22Rv1 (cell line): ENCODE measurements around the gene VPS8.

Experiments used
- H3K27ac ChIP-seq: fragments of 450-650 bp; 2 replicates; pipeline ENCODE4 v1.5.1; 2017
- CTCF ChIP-seq: fragments of 450-650 bp; IDR thresholded peaks from 2 replicates; pipeline ENCODE4 v1.5.1; 2017; ENCODE audit warnings: mild to moderate bottlenecking
- ZFX ChIP-seq: fragments of 450-650 bp; IDR thresholded peaks from 2 replicates; pipeline ENCODE4 v1.6.1; 2017; ENCODE audit warnings: antibody characterized with exemption, borderline replicate concordance

Gene VPS8

GRCh38 chr3:185089343-185089742 is 277.4 kb downstream of the VPS8 start:
- no peak overlapping the region for H3K27ac ChIP-seq
- TF ChIP-seq CTCF (no peak), ZFX (no peak)

GRCh38 chr3:185089751-185090150 is 277.8 kb downstream of the VPS8 start:
- H3K27ac ChIP-seq: no peak overlapping the region
- TF ChIP-seq ZFX (no peak), CTCF (no peak)

GRCh38 chr3:185090811-185091210 is 278.8 kb downstream of the VPS8 start:
- TF ChIP-seq ZFX: no peak
- no peak for TF ChIP-seq CTCF
- no peak overlapping the region for H3K27ac ChIP-seq

DNA sequence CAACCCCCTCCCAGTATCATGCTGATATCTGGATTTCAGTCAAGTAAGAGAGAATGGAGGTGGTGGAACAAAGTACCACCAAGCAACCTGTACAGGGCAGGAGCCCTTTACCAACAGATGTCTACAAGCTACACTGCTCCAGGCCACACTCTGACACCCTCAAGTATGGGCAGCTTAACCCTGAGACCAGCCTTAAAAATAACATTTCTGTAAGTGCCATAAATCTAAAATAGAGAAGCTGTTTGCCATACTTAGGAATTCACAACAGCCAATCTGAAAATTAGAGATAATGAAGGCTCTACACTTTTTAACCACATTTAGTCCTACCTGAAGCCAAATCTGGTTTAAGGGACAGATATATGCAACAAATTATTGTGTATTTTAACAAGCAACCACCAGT is 281.1 kb downstream of the VPS8 start:
- no peak overlapping the region for H3K27ac ChIP-seq
- TF ChIP-seq ZFX (no peak), CTCF (no peak)

GRCh38 chr3:185094697-185095096 is 282.7 kb downstream of the VPS8 start:
- no peak overlapping the region for H3K27ac ChIP-seq
- TF ChIP-seq CTCF (no peak), ZFX (no peak)
